T-helper 22 cell (primary cell): ENCODE measurements around the gene HYLS1.

Source experiments
- DNase-seq: peaks from one replicate; pipeline ENCODE4 v3.0.0-alpha.2; 2020; ENCODE audit warnings: low read depth

Gene HYLS1

DNA sequence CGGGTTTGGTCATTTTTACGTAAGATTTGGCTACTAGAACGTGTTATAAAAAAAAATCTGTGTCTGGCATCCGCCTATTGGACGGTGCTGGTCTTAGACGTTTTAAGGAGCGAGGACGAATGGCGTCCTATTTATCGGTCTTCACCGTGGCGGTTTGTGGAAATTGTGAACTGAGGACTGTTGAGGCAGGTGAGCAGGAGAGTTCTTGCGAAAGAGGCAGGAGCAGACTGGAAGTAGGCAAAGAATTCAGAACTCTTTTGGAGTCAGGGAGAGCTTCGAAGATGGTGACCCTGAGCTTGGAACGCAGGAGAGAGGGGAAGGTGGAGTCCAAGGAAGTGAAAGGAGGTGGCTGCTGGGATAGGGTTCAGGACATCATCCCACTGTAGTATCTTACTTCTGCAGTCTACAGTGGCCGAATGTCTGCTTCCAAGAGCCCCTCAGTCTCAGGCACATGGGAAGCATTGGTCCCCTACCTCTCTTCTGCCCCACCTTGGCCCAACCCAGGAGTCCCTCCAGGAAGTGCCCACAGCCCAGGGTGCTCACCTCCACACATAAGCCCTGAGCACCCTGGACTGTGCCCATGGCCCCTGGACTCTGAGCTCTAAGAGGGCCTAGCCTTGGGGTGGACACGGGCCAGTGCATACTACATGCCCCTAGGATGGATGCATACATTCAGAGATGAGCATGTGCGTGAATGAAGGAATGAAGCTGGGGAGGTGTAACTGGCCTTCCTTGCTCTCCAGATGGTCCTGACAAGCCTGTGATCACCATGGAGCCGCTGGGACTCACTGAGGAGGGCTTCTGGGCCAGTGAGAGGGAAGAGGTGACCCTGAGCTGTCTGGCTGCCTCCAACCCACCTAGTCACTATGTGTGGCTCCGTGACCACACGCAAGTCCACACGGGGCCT, 62.1 kb downstream of the HYLS1 start:
- no peak for DNase-seq

DNA sequence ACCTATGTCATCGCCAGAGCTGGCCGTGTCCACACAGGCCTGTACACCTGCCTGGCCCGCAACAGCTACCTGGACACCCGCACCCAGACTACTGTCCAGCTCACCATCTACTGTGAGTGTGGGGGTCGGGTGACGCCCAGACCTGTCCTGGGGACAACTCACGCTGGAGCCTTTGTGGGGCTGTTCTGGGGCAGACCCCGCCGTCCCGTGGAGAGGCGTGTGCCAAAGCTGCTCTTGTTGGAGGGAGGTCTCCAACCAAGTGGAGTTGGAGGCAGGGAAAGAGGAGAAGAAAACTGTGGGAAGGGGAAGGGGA, 62.7 kb downstream of the HYLS1 start:
- DNase-seq: no peak
